Osteocyte (in vitro differentiated cells): Measurements from ENCODE around the gene HNRNPUL1. TPM values are rescaled to one million over a fixed set of nuclear protein-coding genes. Genes with fewer than 3 reads are reported as not detected.

Experiments
- DNase-seq: peaks from one replicate; pipeline ENCODE4 v3.0.0; 2021; ENCODE audit warnings: mixed read lengths; ENCODE audit not compliant: unreplicated experiment; ENCODE audit errors: extremely low spot score
- H3K27ac Mint-ChIP-seq: one replicate; pipeline ENCODE4 v1.8.0; 2021; ENCODE audit warnings: mild to moderate bottlenecking, mixed read lengths; ENCODE audit not compliant: unreplicated experiment
- H3K27me3 Mint-ChIP-seq: one replicate; pipeline ENCODE4 v1.8.0; 2021; ENCODE audit warnings: mixed read lengths; ENCODE audit not compliant: unreplicated experiment
- H3K36me3 Mint-ChIP-seq: one replicate; pipeline ENCODE4 v1.8.0; 2021; ENCODE audit warnings: mixed read lengths; ENCODE audit not compliant: unreplicated experiment
- H3K4me1 Mint-ChIP-seq: one replicate; pipeline ENCODE4 v1.8.0; 2021; ENCODE audit warnings: mixed read lengths; ENCODE audit not compliant: unreplicated experiment
- H3K4me3 Mint-ChIP-seq: one replicate; pipeline ENCODE4 v1.8.0; 2021; ENCODE audit warnings: mild to moderate bottlenecking, moderate library complexity, mixed read lengths; ENCODE audit not compliant: unreplicated experiment
- H3K9me3 Mint-ChIP-seq: one replicate; pipeline ENCODE4 v1.8.0; 2021; ENCODE audit warnings: mixed read lengths; ENCODE audit not compliant: unreplicated experiment
- total RNA-seq: library from RNA; stranded (reverse); gene quantifications from 2 replicates; pipeline ENCODE4 v1.2.1, GENCODE V29; 2021
- TF ChIP-seq, protein P1 (sequence below): fragments of 200-600 bp; sonication (generic); IDR thresholded peaks from 2 replicates; pipeline ENCODE4 v1.5.0; 2021; ENCODE audit warnings: antibody characterized with exemption, mild to moderate bottlenecking, moderate library complexity

HNRNPUL1 gene
- total RNA-seq, 1 donor from 2014 or later, result 226 TPM

DNA sequence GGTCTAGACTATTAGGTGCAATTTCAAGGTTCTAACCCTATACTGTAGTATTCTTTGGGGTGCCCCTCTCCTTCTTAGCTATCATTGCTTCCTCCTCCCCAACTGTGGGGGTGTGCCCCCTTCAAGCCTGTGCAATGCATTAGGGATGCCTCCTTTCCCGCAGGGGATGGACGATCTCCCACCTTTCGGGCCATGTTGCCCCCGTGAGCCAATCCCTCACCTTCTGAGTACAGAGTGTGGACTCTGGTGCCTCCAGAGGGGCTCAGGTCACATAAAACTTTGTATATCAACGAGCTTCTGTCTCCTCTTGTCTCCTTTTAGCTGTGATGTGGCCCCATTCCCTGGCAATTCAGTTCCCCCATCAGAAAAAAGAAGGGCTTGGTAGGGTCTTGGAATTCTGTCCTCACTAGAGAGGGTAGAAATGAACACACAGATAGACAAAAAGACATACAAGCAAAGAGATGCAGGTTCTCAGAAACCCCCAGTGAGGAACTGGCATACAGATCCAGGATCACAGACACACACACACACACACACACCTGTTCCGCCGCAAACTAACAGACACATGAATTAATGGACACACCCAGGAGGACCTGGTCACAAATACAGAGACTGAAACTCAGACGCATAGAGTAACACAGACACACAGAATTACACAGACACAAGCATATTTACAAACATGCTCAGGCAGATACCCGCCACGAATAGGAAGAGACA is 2.5 kb upstream of the HNRNPUL1 start:
- peak overlapping the region; percentile 98 for H3K4me3 Mint-ChIP-seq
- H3K27ac Mint-ChIP-seq, result peak overlapping the region; percentile 100
- H3K27me3 Mint-ChIP-seq, result no peaks in the 10 kb centered on the region
- peaks cover 17% of the 10 kb centered on the region for H3K36me3 Mint-ChIP-seq
- no peak for DNase-seq
- H3K4me1 Mint-ChIP-seq, result peaks cover 26% of the 10 kb centered on the region
- TF ChIP-seq, protein P1, sequence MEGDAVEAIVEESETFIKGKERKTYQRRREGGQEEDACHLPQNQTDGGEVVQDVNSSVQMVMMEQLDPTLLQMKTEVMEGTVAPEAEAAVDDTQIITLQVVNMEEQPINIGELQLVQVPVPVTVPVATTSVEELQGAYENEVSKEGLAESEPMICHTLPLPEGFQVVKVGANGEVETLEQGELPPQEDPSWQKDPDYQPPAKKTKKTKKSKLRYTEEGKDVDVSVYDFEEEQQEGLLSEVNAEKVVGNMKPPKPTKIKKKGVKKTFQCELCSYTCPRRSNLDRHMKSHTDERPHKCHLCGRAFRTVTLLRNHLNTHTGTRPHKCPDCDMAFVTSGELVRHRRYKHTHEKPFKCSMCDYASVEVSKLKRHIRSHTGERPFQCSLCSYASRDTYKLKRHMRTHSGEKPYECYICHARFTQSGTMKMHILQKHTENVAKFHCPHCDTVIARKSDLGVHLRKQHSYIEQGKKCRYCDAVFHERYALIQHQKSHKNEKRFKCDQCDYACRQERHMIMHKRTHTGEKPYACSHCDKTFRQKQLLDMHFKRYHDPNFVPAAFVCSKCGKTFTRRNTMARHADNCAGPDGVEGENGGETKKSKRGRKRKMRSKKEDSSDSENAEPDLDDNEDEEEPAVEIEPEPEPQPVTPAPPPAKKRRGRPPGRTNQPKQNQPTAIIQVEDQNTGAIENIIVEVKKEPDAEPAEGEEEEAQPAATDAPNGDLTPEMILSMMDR, result no peak
- H3K9me3 Mint-ChIP-seq, result no peaks in the 10 kb centered on the region

DNA sequence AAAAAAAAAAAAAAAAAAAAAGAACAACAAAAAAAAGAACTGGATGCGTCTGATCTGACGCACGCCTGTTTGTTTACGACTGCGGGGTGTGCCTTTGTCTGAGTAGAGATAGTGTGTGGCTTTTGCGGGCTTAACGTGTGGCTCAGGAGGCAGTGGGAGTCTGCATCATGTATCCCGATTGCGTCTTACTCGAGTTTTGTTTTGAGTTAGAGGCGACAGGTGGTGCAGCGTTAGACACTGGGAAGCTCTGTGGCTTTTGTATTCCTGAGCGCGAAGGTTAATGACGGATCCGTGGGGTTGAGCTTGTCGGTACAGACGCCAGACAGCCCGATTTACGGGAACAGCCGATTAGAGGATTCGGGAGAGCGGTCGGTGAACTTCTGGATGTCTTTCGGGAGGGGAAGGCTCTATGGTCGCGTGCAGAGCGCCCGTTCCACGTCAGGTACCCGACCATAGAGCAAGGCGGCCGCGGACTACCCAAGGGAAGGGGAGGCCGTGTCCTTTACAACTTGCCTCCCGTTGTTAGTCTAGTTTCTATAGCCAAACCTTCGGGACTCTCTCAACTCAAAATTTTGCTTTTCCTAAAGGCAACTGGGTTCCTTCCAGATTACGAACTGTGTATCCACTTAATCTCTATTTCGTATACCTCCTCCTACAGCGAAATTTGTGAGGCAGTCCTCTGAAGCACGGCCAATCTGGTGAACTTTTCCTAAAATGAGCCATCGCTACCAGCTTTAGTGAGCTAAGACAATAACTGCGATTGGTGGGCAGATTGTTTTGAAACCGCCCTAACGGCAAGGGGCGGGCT is 926 bp upstream of the HNRNPUL1 start:
- Mint-ChIP-seq H3K27me3 (no peaks in the 10 kb centered on the region), H3K4me1 (peaks cover 40% of the 10 kb centered on the region), H3K9me3 (no peaks in the 10 kb centered on the region), H3K36me3 (peaks cover 21% of the 10 kb centered on the region), H3K4me3 (peak overlapping the region; percentile 98), H3K27ac (peak overlapping the region; percentile 100)
- TF ChIP-seq, protein P1, result no peak
- peak; percentile 86 for DNase-seq

DNA sequence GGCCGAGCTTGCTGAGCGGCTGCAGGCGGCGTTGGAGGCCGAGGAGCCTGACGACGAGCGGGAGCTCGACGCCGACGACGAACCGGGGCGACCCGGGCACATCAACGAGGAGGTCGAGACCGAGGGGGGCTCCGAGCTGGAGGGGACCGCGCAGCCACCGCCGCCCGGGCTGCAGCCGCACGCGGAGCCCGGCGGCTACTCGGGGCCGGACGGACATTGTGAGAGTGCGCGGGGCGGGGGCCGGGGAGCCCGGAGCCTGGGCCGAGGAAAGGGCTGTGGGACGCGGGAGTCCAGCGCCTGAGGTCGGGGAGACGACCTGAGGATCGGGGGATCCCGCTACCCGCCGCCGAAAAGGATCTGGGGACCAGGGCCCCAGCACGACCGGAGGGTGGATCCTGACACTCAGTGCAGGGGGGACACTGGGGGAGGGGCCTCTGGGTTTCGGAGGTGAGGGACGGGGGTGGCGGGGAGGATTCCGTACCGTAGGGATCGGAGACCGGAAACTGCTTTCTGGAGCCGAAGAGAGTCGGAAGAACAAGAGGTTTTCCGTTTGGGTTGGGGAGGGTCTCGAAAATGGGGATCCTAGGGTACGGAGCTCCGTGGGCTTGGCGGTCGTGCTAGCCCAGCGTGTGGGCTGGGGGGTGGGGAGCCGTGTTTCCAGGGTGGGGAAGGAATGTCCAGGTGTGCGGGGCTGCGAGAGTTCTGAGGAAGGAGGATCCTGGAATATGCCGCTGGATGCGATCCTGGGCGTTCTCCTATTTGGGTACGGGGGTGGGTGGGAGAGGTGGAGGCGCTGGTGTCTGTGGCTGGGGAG is 616 bp downstream of the HNRNPUL1 start:
- no peak for DNase-seq

DNA sequence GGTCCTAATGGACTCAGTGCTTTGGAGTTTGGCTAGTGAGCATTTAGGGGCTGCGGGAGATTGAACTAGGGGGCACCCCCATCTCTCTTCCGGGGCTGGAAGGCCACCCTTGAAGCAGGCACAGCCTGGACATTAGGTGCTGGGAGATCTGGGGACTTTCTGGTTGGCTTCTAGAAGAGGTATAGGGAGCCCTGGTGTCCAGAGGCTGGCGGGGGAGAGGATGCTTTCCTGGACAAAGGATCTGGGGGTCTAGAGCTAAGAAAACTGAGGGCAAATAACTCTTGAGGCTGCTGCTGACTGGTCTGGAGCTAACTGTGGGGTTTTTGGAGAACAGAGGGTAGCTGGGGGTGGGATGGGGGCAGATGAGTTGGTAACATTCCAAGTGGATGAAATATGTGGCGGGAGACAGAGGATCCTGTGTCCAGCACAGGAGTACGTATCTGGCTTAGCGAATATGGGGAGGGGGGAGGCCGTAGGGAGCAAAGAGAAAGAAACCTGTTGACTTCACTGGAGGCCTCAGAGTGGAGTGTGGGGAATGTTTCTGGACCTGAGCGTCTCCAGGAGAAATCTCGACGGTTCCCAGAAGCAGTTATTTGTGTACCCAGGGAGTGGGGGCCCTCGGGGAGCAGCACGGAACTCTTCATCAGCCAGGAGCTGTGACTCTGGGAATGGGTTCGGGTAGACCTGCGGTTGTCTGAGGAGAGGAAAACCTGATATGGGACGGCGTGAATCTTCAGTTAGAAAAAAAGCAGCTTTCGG is 1.4 kb downstream of the HNRNPUL1 start:
- H3K27me3 Mint-ChIP-seq, result no peaks in the 10 kb centered on the region
- no peaks in the 10 kb centered on the region for H3K9me3 Mint-ChIP-seq
- TF ChIP-seq, protein P1, result no peak
- H3K27ac Mint-ChIP-seq, result peak overlapping the region; percentile 100
- peaks cover 12% of the 10 kb centered on the region for H3K36me3 Mint-ChIP-seq
- peaks cover 40% of the 10 kb centered on the region for H3K4me1 Mint-ChIP-seq
- no peak for DNase-seq
- peak overlapping the region; percentile 96 for H3K4me3 Mint-ChIP-seq

More for the DNA sequence above, 616 bp downstream of the HNRNPUL1 start:
- H3K36me3 Mint-ChIP-seq, result peaks cover 14% of the 10 kb centered on the region
- H3K4me1 Mint-ChIP-seq, result peaks cover 40% of the 10 kb centered on the region
- peak overlapping the region; percentile 96 for H3K4me3 Mint-ChIP-seq
- no peaks in the 10 kb centered on the region for H3K27me3 Mint-ChIP-seq
- no peaks in the 10 kb centered on the region for H3K9me3 Mint-ChIP-seq
- TF ChIP-seq, protein P1, result no peak
- peak overlapping the region; percentile 100 for H3K27ac Mint-ChIP-seq
